ENCODE results near the gene ETS1.

Gene ETS1

DNA sequence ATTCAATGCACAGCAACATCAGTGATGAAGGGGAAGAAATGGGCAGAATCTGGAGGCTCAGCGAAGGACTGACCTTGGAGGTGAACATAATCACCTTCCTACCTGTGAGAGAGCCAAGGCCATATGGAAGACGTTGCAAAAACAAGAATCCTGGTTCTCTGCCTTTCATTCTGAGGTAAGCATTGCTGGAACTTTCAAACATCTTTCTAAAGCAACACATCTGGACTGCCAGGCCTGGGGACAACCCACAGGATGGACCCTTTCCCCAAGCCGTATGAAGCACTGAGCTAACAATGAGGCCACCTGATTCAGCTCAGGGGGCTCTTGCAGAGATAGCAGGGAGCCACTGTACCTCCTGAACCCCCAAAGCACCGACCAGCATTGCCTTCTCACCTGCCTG lies 70.5 kb downstream of the ETS1 start:
- Histone ChIP-seq H2AK5ac (ENCODE audit: low read length) (no peak overlapping the region), H3K27ac (ENCODE audit: low read depth, low read length) (no peak overlapping the region), H3K79me2 (ENCODE audit: control insufficient read depth, insufficient read depth, low read length) (peaks cover 24% of the 10 kb centered on the region), H3K4ac (ENCODE audit: low read depth, low read length) (no peak overlapping the region), H2BK5ac (ENCODE audit: low read length) (no peak overlapping the region), H2BK15ac (replicated peaks; ENCODE audit: low read depth) (no peak overlapping the region), H3K56ac (ENCODE audit: low read length) (no peak overlapping the region), H3K9ac (ENCODE audit: low read length) (no peak overlapping the region), H2BK120ac (ENCODE audit: low read depth, low read length) (no peak overlapping the region), H3K79me1 (ENCODE audit: low read length) (peaks cover 33% of the 10 kb centered on the region), H3K4me1 (ENCODE audit: control insufficient read depth, low read depth, low read length) (peaks cover 7% of the 10 kb centered on the region), H3K4me3 (ENCODE audit: low read length) (no peak overlapping the region), H4K5ac (ENCODE audit: low read length) (no peak overlapping the region), H3K36me3 (ENCODE audit: control insufficient read depth, insufficient read depth, low read length) (peaks cover 2% of the 10 kb centered on the region), H4K8ac (ENCODE audit: low read depth, low read length) (no peak overlapping the region), H3K18ac (ENCODE audit: low read length) (no peak overlapping the region), H3K23ac (ENCODE audit: low read length) (no peak overlapping the region), H3K27me3 (ENCODE audit: insufficient read depth, low read length, poor library complexity) (no peaks in the 10 kb centered on the region), H3K4me2 (ENCODE audit: low read length) (no peak overlapping the region)
- no peak for DNase-seq
- no CpG with 5 or more reads among the region's 4 CpGs for WGBS (ENCODE audit: extremely low coverage, insufficient coverage, low lambda C conversion rate)

DNA sequence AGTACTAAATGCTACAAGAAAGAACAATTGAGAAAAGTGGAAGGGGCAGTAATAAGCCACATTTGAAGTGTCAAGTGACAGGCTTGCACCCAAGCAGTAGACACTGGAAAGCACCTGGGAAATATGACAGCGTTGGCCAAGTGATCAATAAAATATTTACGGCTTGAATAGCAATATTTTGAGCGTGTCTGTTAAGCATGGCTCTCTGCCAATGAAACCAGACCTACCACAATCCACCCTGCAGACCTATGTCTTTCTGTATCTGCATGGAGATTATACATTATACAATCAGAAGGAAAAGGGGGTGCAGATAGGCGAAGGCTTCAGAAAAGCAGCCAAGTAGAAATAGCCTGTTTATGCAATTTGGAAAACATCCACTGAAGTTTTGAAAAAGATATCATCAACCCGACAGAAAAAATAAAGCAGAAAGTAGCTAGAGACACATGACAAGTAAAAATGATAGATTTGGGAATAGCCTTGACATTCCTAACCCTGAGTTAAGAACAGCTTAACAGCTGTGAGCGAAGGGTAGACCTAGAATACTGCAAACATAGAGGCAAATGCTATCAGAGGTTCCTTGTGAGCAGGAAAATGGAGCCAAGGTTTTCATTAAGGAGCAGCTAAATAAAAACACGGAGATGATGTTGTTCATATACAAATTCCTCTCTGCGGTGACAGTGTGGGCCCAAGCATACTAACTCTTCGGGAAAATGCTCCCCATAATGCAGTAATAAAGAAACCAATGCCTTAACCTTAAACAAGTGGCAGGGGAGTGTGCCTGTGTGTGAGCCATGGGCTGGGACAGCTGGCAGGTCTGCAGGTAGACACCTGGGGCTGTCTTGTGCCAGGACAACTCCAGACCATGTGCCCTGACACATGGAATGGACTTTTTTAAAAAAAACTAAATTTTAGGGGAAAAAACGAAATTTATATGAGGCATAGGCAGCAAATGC lies 71.3 kb downstream of the ETS1 start:
- WGBS (ENCODE audit: extremely low coverage, insufficient coverage, low lambda C conversion rate), result no CpG with 5 or more reads among the region's 10 CpGs
- H3K4me3 ChIP-seq (ENCODE audit: low read length), result no peak overlapping the region
- no peaks in the 10 kb centered on the region for H3K27me3 ChIP-seq (ENCODE audit: insufficient read depth, low read length, poor library complexity)
- H3K4me2 ChIP-seq (ENCODE audit: low read length), result no peak overlapping the region
- H3K9ac ChIP-seq (ENCODE audit: low read length), result no peak overlapping the region
- no peak overlapping the region for H3K27ac ChIP-seq (ENCODE audit: low read depth, low read length)
- no peak overlapping the region for H4K5ac ChIP-seq (ENCODE audit: low read length)
- H3K79me2 ChIP-seq (ENCODE audit: control insufficient read depth, insufficient read depth, low read length), result peaks cover 24% of the 10 kb centered on the region
- H3K36me3 ChIP-seq (ENCODE audit: control insufficient read depth, insufficient read depth, low read length), result peaks cover 2% of the 10 kb centered on the region
- H2BK15ac ChIP-seq (replicated peaks; ENCODE audit: low read depth), result no peak overlapping the region
- H4K8ac ChIP-seq (ENCODE audit: low read depth, low read length), result no peak overlapping the region
- peaks cover 33% of the 10 kb centered on the region for H3K79me1 ChIP-seq (ENCODE audit: low read length)
- H3K56ac ChIP-seq (ENCODE audit: low read length), result no peak overlapping the region
- no peak overlapping the region for H3K18ac ChIP-seq (ENCODE audit: low read length)
- H3K4ac ChIP-seq (ENCODE audit: low read depth, low read length), result no peak overlapping the region
- no peak overlapping the region for H2BK120ac ChIP-seq (ENCODE audit: low read depth, low read length)
- H3K4me1 ChIP-seq (ENCODE audit: control insufficient read depth, low read depth, low read length), result peaks cover 7% of the 10 kb centered on the region
- no peak overlapping the region for H3K23ac ChIP-seq (ENCODE audit: low read length)
- H2BK5ac ChIP-seq (ENCODE audit: low read length), result no peak overlapping the region
- no peak for DNase-seq
- no peak overlapping the region for H2AK5ac ChIP-seq (ENCODE audit: low read length)

DNA sequence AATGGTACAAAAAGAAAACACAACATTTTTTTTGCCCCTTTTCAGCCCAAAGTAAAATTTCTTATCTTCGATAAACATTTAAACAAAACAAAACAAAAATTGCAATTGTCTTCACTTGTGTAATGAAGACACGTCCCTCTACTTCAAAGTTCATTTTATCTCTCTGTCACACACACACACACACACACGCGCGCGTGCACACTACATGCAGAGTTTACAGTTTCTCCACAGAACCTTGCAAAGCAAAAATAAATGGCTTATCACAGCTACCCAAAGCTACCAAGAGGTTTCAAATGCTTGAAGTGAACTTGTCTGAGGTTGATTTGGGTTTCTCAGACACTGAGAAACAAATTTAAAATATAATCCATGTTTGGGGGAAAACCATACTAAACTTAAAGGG lies 72.3 kb downstream of the ETS1 start:
- Histone ChIP-seq H3K4me1 (ENCODE audit: control insufficient read depth, low read depth, low read length) (peaks cover 7% of the 10 kb centered on the region), H3K23ac (ENCODE audit: low read length) (no peak overlapping the region), H2BK5ac (ENCODE audit: low read length) (no peak overlapping the region), H4K8ac (ENCODE audit: low read depth, low read length) (no peak overlapping the region), H3K56ac (ENCODE audit: low read length) (no peak overlapping the region), H2AK5ac (ENCODE audit: low read length) (no peak overlapping the region), H3K18ac (ENCODE audit: low read length) (no peak overlapping the region), H3K4me3 (ENCODE audit: low read length) (no peak overlapping the region), H3K79me2 (ENCODE audit: control insufficient read depth, insufficient read depth, low read length) (peaks cover 21% of the 10 kb centered on the region), H3K4me2 (ENCODE audit: low read length) (no peak overlapping the region), H3K27ac (ENCODE audit: low read depth, low read length) (no peak overlapping the region), H3K79me1 (ENCODE audit: low read length) (peaks cover 32% of the 10 kb centered on the region), H2BK15ac (replicated peaks; ENCODE audit: low read depth) (no peak overlapping the region), H4K5ac (ENCODE audit: low read length) (no peak overlapping the region), H2BK120ac (ENCODE audit: low read depth, low read length) (no peak overlapping the region), H3K27me3 (ENCODE audit: insufficient read depth, low read length, poor library complexity) (no peaks in the 10 kb centered on the region), H3K9ac (ENCODE audit: low read length) (no peak overlapping the region), H3K4ac (ENCODE audit: low read depth, low read length) (no peak overlapping the region), H3K36me3 (ENCODE audit: control insufficient read depth, insufficient read depth, low read length) (peaks cover 2% of the 10 kb centered on the region)
- 100% methylated on average over 2 of the region's 6 CpGs for WGBS (ENCODE audit: extremely low coverage, insufficient coverage, low lambda C conversion rate)
- DNase-seq, result no peak

DNA sequence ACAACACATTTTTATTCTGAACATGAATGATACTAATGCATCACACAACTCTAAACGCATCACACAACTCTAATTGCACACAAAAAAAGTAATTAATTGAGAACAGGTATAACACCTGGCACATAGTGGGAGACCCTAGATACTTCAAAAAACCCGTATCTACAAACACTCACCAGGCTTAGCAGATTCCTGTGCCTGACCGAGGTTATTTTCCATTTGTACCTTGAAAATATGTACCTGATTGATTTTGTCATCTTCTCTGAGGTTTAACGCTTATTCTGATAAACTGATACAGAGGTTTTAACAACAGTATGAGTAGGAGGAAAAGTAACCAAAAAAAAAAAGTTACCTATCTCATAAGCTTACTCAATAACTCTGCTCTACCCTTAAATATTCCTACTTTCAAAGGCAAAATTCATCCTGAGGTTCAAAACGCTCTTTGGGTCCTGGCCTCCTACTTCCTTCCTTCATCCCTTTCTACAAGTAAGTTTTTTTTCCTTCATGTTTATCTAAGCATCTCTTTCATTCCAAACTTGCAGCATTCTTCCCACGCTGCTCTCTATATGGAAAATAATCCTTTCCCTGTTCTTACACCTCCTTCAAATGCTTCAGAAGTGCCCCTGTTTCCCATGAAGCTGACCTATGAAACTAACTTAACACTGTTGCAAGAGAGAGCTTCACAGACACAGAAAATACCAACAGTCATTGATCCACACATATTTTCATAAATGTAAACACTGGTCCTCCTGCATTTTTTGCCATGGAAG lies 73.3 kb downstream of the ETS1 start:
- no peak overlapping the region for H3K18ac ChIP-seq (ENCODE audit: low read length)
- no peak for DNase-seq
- no peak overlapping the region for H2BK5ac ChIP-seq (ENCODE audit: low read length)
- H4K5ac ChIP-seq (ENCODE audit: low read length), result no peak overlapping the region
- H2BK120ac ChIP-seq (ENCODE audit: low read depth, low read length), result no peak overlapping the region
- no peak overlapping the region for H3K23ac ChIP-seq (ENCODE audit: low read length)
- no peaks in the 10 kb centered on the region for H3K27me3 ChIP-seq (ENCODE audit: insufficient read depth, low read length, poor library complexity)
- peaks cover 4% of the 10 kb centered on the region for H3K4me1 ChIP-seq (ENCODE audit: control insufficient read depth, low read depth, low read length)
- H4K8ac ChIP-seq (ENCODE audit: low read depth, low read length), result no peak overlapping the region
- no peak overlapping the region for H3K56ac ChIP-seq (ENCODE audit: low read length)
- H3K27ac ChIP-seq (ENCODE audit: low read depth, low read length), result no peak overlapping the region
- H3K79me2 ChIP-seq (ENCODE audit: control insufficient read depth, insufficient read depth, low read length), result peaks cover 21% of the 10 kb centered on the region
- H3K4me3 ChIP-seq (ENCODE audit: low read length), result no peak overlapping the region
- no peak overlapping the region for H2AK5ac ChIP-seq (ENCODE audit: low read length)
- H3K9ac ChIP-seq (ENCODE audit: low read length), result no peak overlapping the region
- WGBS (ENCODE audit: extremely low coverage, insufficient coverage, low lambda C conversion rate), result no CpG with 5 or more reads among the region's 6 CpGs
- no peak overlapping the region for H3K4me2 ChIP-seq (ENCODE audit: low read length)
- no peak overlapping the region for H3K4ac ChIP-seq (ENCODE audit: low read depth, low read length)
- H3K36me3 ChIP-seq (ENCODE audit: control insufficient read depth, insufficient read depth, low read length), result peaks cover 2% of the 10 kb centered on the region
- no peak overlapping the region for H2BK15ac ChIP-seq (replicated peaks; ENCODE audit: low read depth)
- H3K79me1 ChIP-seq (ENCODE audit: low read length), result peaks cover 32% of the 10 kb centered on the region

DNA sequence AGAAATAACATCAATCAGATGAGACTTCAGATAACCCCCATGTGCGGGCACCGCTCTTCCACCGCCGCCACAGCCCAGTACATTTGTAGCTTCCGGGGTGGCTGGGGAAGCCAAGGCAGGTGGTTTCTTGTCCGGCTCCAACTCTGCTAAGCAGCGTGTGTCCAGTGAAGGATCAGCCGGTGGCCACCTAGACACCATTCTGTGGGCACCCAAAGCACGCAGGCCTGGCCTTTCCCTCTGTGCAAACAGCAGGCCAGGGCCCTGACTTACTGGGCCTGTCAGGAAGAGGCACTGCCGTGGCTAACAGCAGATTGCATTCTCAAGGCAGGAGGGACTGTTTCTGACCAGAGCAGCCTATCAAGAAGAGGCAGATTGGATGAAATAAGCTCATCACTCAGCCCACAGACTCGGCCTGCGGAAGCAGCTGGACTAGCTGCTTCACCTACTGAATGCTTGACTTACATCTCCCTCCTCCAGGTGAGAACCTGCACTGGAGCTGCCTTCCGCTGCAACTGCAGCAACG lies 74.8 kb downstream of the ETS1 start:
- Histone ChIP-seq H2BK15ac (replicated peaks; ENCODE audit: low read depth) (no peak overlapping the region), H3K79me2 (ENCODE audit: control insufficient read depth, insufficient read depth, low read length) (peaks cover 18% of the 10 kb centered on the region), H4K8ac (ENCODE audit: low read depth, low read length) (no peak overlapping the region), H3K9ac (ENCODE audit: low read length) (no peak overlapping the region), H2BK5ac (ENCODE audit: low read length) (no peak overlapping the region), H3K4me3 (ENCODE audit: low read length) (no peak overlapping the region), H3K4me1 (ENCODE audit: control insufficient read depth, low read depth, low read length) (no peaks in the 10 kb centered on the region), H3K36me3 (ENCODE audit: control insufficient read depth, insufficient read depth, low read length) (peaks cover 2% of the 10 kb centered on the region), H4K5ac (ENCODE audit: low read length) (no peak overlapping the region), H3K56ac (ENCODE audit: low read length) (no peak overlapping the region), H3K4me2 (ENCODE audit: low read length) (no peak overlapping the region), H3K4ac (ENCODE audit: low read depth, low read length) (no peak overlapping the region), H3K27ac (ENCODE audit: low read depth, low read length) (no peak overlapping the region), H3K18ac (ENCODE audit: low read length) (no peak overlapping the region), H3K79me1 (ENCODE audit: low read length) (peaks cover 29% of the 10 kb centered on the region), H3K23ac (ENCODE audit: low read length) (no peak overlapping the region), H3K27me3 (ENCODE audit: insufficient read depth, low read length, poor library complexity) (no peaks in the 10 kb centered on the region), H2AK5ac (ENCODE audit: low read length) (no peak overlapping the region), H2BK120ac (ENCODE audit: low read depth, low read length) (no peak overlapping the region)
- DNase-seq, result no peak
- no CpG with 5 or more reads among the region's 14 CpGs for WGBS (ENCODE audit: extremely low coverage, insufficient coverage, low lambda C conversion rate)

Data from mesendoderm (in vitro differentiated cells).